ENCODE data around the gene PCBD2.
"Not testable (repeated sequence)": the region's sequence is repeated elsewhere in the genome, so short reads cannot be mapped to it uniquely, and the experiment has no call there.

The PCBD2 gene

GRCh38 chr5:134879456-134879855 lies 25.5 kb upstream of the PCBD2 start:
- H3K9me3 ChIP-seq (ENCODE audit: control insufficient read depth in 1 of 2, low read length in 2 of 2), result no peaks in the 10 kb centered on the region
- peaks cover 23% of the 10 kb centered on the region in 2 donors for H3K4me1 ChIP-seq (ENCODE audit: control insufficient read depth in 1 of 2, insufficient read depth in 2 of 2, low read length in 2 of 2)
- H3K9ac ChIP-seq (ENCODE audit: low read depth in 1 of 2, low read length in 2 of 2), result no peak overlapping the region
- no peak overlapping the region for H3K4me3 ChIP-seq (ENCODE audit: low read depth in 1 of 2, low read length in 2 of 2)
- H3K27me3 ChIP-seq (ENCODE audit: control insufficient read depth in 1 of 2, insufficient read depth in 2 of 2, low read length in 2 of 2), result no peaks in the 10 kb centered on the region
- H3K36me3 ChIP-seq (ENCODE audit: control insufficient read depth in 1 of 2, insufficient read depth in 2 of 2, low read length in 2 of 2), result no peaks in the 10 kb centered on the region
- no peak overlapping the region for H3K27ac ChIP-seq (ENCODE audit: low read depth, low read length)

GRCh38 chr5:134880937-134881336 lies 24.0 kb upstream of the PCBD2 start:
- not testable (repeated sequence) for H3K27ac ChIP-seq (ENCODE audit: low read depth, low read length); H3K36me3 ChIP-seq (ENCODE audit: control insufficient read depth in 1 of 2, insufficient read depth in 2 of 2, low read length in 2 of 2); H3K27me3 ChIP-seq (ENCODE audit: control insufficient read depth in 1 of 2, insufficient read depth in 2 of 2, low read length in 2 of 2); H3K9me3 ChIP-seq (ENCODE audit: control insufficient read depth in 1 of 2, low read length in 2 of 2); H3K9ac ChIP-seq (ENCODE audit: low read depth in 1 of 2, low read length in 2 of 2); H3K4me3 ChIP-seq (ENCODE audit: low read depth in 1 of 2, low read length in 2 of 2)
- H3K4me1 ChIP-seq (ENCODE audit: control insufficient read depth in 1 of 2, insufficient read depth in 2 of 2, low read length in 2 of 2), result peaks cover 14 to 17% of the 10 kb centered on the region in 2 donors

GRCh38 chr5:134881711-134882110 lies 23.2 kb upstream of the PCBD2 start:
- H3K4me1 ChIP-seq (ENCODE audit: control insufficient read depth in 1 of 2, insufficient read depth in 2 of 2, low read length in 2 of 2), result peaks cover 7 to 10% of the 10 kb centered on the region in 2 donors
- not testable (repeated sequence) for H3K9me3 ChIP-seq (ENCODE audit: control insufficient read depth in 1 of 2, low read length in 2 of 2); H3K36me3 ChIP-seq (ENCODE audit: control insufficient read depth in 1 of 2, insufficient read depth in 2 of 2, low read length in 2 of 2); H3K4me3 ChIP-seq (ENCODE audit: low read depth in 1 of 2, low read length in 2 of 2); H3K27ac ChIP-seq (ENCODE audit: low read depth, low read length); H3K27me3 ChIP-seq (ENCODE audit: control insufficient read depth in 1 of 2, insufficient read depth in 2 of 2, low read length in 2 of 2); H3K9ac ChIP-seq (ENCODE audit: low read depth in 1 of 2, low read length in 2 of 2)

DNA sequence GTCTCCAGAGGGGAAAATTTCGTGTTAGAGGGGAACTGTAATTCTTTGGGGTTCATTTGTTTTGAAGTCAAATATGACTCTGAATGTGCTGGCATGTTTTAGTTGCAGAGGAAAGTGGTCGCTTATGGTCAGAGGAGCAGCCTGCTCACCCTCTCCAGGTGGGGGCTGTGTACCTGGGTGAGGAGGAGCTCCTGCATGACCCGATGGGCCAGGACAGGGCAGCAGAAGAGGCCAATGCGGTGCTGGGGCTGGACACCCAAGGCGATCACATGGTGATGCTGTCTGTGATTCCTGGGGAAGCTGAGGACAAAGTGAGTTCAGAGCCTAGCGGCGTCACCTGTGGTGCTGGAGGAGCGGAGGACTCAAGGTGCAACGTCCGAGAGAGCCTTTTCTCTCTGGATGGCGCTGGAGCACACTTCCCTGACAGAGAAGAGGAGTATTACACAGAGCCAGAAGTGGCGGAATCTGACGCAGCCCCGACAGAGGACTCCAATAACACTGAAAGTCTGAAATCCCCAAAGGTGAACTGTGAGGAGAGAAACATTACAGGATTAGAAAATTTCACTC lies 17.3 kb upstream of the PCBD2 start:
- Histone ChIP-seq H3K36me3 (ENCODE audit: control insufficient read depth in 1 of 2, insufficient read depth in 2 of 2, low read length in 2 of 2) (peaks cover 0 to 12% of the 10 kb centered on the region in 2 donors), H3K4me3 (ENCODE audit: low read depth in 1 of 2, low read length in 2 of 2) (no peak overlapping the region), H3K4me1 (ENCODE audit: control insufficient read depth in 1 of 2, insufficient read depth in 2 of 2, low read length in 2 of 2) (no peaks in the 10 kb centered on the region), H3K9ac (ENCODE audit: low read depth in 1 of 2, low read length in 2 of 2) (no peak overlapping the region), H3K27ac (ENCODE audit: low read depth, low read length) (no peak overlapping the region), H3K9me3 (ENCODE audit: control insufficient read depth in 1 of 2, low read length in 2 of 2) (no peaks in the 10 kb centered on the region), H3K27me3 (ENCODE audit: control insufficient read depth in 1 of 2, insufficient read depth in 2 of 2, low read length in 2 of 2) (no peaks in the 10 kb centered on the region)

- H3K9ac ChIP-seq (ENCODE audit: low read depth in 1 of 2, low read length in 2 of 2), result no peak overlapping the region
- H3K4me1 ChIP-seq (ENCODE audit: control insufficient read depth in 1 of 2, insufficient read depth in 2 of 2, low read length in 2 of 2), result no peaks in the 10 kb centered on the region
- peaks cover 0 to 18% of the 10 kb centered on the region in 2 donors for H3K36me3 ChIP-seq (ENCODE audit: control insufficient read depth in 1 of 2, insufficient read depth in 2 of 2, low read length in 2 of 2)
- no peaks in the 10 kb centered on the region for H3K27me3 ChIP-seq (ENCODE audit: control insufficient read depth in 1 of 2, insufficient read depth in 2 of 2, low read length in 2 of 2)
- no peaks in the 10 kb centered on the region for H3K9me3 ChIP-seq (ENCODE audit: control insufficient read depth in 1 of 2, low read length in 2 of 2)
- H3K4me3 ChIP-seq (ENCODE audit: low read depth in 1 of 2, low read length in 2 of 2), result no peak overlapping the region
- H3K27ac ChIP-seq (ENCODE audit: low read depth, low read length), result no peak overlapping the region
Measured at GRCh38 chr5:134889335-134889734, 15.6 kb upstream of the PCBD2 start.

GRCh38 chr5:134891473-134891872 lies 13.5 kb upstream of the PCBD2 start:
- H3K27me3 ChIP-seq (ENCODE audit: control insufficient read depth in 1 of 2, insufficient read depth in 2 of 2, low read length in 2 of 2), result no peaks in the 10 kb centered on the region
- no peaks in the 10 kb centered on the region for H3K9me3 ChIP-seq (ENCODE audit: control insufficient read depth in 1 of 2, low read length in 2 of 2)
- H3K36me3 ChIP-seq (ENCODE audit: control insufficient read depth in 1 of 2, insufficient read depth in 2 of 2, low read length in 2 of 2), result peaks cover 0 to 23% of the 10 kb centered on the region in 2 donors
- H3K9ac ChIP-seq (ENCODE audit: low read depth in 1 of 2, low read length in 2 of 2), result no peak overlapping the region
- no peak overlapping the region for H3K4me3 ChIP-seq (ENCODE audit: low read depth in 1 of 2, low read length in 2 of 2)
- no peak overlapping the region for H3K27ac ChIP-seq (ENCODE audit: low read depth, low read length)
- no peaks in the 10 kb centered on the region for H3K4me1 ChIP-seq (ENCODE audit: control insufficient read depth in 1 of 2, insufficient read depth in 2 of 2, low read length in 2 of 2)

DNA sequence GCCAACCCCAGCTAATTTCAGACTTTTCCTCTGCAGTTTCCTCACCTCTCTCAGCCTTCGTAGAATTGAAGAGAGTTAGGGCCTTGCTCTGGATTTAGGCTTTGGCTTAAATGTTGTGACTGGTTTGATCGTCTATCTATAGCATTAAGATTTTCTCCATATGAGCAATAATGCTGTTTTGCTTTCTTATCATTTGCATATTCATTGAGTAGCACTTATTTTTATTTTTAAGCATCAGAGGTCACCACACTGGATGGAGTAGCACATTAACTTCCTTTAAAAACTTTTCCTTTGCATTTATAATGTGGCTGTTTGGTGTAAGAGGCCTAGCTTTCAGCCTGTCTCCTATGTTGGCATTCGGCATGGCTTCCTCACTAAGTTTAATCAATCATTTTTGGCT lies 12.6 kb upstream of the PCBD2 start:
- H3K27ac ChIP-seq (ENCODE audit: low read depth, low read length), result no peak overlapping the region
- H3K4me1 ChIP-seq (ENCODE audit: control insufficient read depth in 1 of 2, insufficient read depth in 2 of 2, low read length in 2 of 2), result no peaks in the 10 kb centered on the region
- peaks cover 0 to 23% of the 10 kb centered on the region in 2 donors for H3K36me3 ChIP-seq (ENCODE audit: control insufficient read depth in 1 of 2, insufficient read depth in 2 of 2, low read length in 2 of 2)
- H3K4me3 ChIP-seq (ENCODE audit: low read depth in 1 of 2, low read length in 2 of 2), result no peak overlapping the region
- H3K9ac ChIP-seq (ENCODE audit: low read depth in 1 of 2, low read length in 2 of 2), result no peak overlapping the region
- no peaks in the 10 kb centered on the region for H3K27me3 ChIP-seq (ENCODE audit: control insufficient read depth in 1 of 2, insufficient read depth in 2 of 2, low read length in 2 of 2)
- H3K9me3 ChIP-seq (ENCODE audit: control insufficient read depth in 1 of 2, low read length in 2 of 2), result no peaks in the 10 kb centered on the region

DNA sequence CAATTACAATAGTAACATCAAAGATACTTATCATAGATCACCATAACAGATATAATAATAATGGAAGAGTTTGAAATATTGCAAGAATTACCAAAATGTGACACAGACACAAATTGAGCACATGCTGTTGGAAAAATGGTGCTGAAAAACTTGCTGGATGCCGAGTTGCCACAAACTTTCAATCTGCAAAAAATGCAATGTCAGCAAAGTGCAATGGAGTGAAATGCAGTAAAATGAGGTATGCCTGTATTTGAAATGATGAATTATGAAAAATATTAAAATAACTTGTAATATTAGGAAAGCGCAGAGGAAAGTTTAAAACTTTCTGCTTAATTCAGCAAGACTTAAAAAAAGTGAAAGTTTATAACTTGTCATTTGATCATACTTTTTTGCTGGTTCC lies 12.0 kb upstream of the PCBD2 start:
- H3K36me3 ChIP-seq (ENCODE audit: control insufficient read depth in 1 of 2, insufficient read depth in 2 of 2, low read length in 2 of 2), result peaks cover 0 to 26% of the 10 kb centered on the region in 2 donors

GRCh38 chr5:134893748-134894505 lies 11.0 kb upstream of the PCBD2 start:
- Histone ChIP-seq H3K9me3 (ENCODE audit: control insufficient read depth in 1 of 2, low read length in 2 of 2) (no peaks in the 10 kb centered on the region), H3K27me3 (ENCODE audit: control insufficient read depth in 1 of 2, insufficient read depth in 2 of 2, low read length in 2 of 2) (no peaks in the 10 kb centered on the region), H3K36me3 (ENCODE audit: control insufficient read depth in 1 of 2, insufficient read depth in 2 of 2, low read length in 2 of 2) (peaks cover 1 to 23% of the 10 kb centered on the region in 2 donors), H3K4me1 (ENCODE audit: control insufficient read depth in 1 of 2, insufficient read depth in 2 of 2, low read length in 2 of 2) (no peaks in the 10 kb centered on the region), H3K9ac (ENCODE audit: low read depth in 1 of 2, low read length in 2 of 2) (no peak overlapping the region), H3K4me3 (ENCODE audit: low read depth in 1 of 2, low read length in 2 of 2) (no peak overlapping the region), H3K27ac (ENCODE audit: low read depth, low read length) (no peak overlapping the region)

More for the DNA sequence above, 12.0 kb upstream of the PCBD2 start:
- Histone ChIP-seq H3K27me3 (ENCODE audit: control insufficient read depth in 1 of 2, insufficient read depth in 2 of 2, low read length in 2 of 2) (no peaks in the 10 kb centered on the region), H3K4me3 (ENCODE audit: low read depth in 1 of 2, low read length in 2 of 2) (no peak overlapping the region), H3K9ac (ENCODE audit: low read depth in 1 of 2, low read length in 2 of 2) (no peak overlapping the region), H3K4me1 (ENCODE audit: control insufficient read depth in 1 of 2, insufficient read depth in 2 of 2, low read length in 2 of 2) (no peaks in the 10 kb centered on the region), H3K9me3 (ENCODE audit: control insufficient read depth in 1 of 2, low read length in 2 of 2) (no peaks in the 10 kb centered on the region), H3K27ac (ENCODE audit: low read depth, low read length) (no peak overlapping the region)

GRCh38 chr5:134902071-134902801 lies 2.7 kb upstream of the PCBD2 start:
- Histone ChIP-seq H3K9ac (ENCODE audit: low read depth in 1 of 2, low read length in 2 of 2) (no peak overlapping the region), H3K27ac (ENCODE audit: low read depth, low read length) (no peak overlapping the region), H3K36me3 (ENCODE audit: control insufficient read depth in 1 of 2, insufficient read depth in 2 of 2, low read length in 2 of 2) (peaks cover 6 to 9% of the 10 kb centered on the region in 2 donors), H3K27me3 (ENCODE audit: control insufficient read depth in 1 of 2, insufficient read depth in 2 of 2, low read length in 2 of 2) (no peaks in the 10 kb centered on the region), H3K9me3 (ENCODE audit: control insufficient read depth in 1 of 2, low read length in 2 of 2) (no peaks in the 10 kb centered on the region), H3K4me1 (ENCODE audit: control insufficient read depth in 1 of 2, insufficient read depth in 2 of 2, low read length in 2 of 2) (peaks cover 5 to 8% of the 10 kb centered on the region in 2 donors), H3K4me3 (ENCODE audit: low read depth in 1 of 2, low read length in 2 of 2) (no peak overlapping the region)
